ENCODE data around the gene VWF.

VWF gene

GRCh38 chr12:5945071-5946008, 179.1 kb downstream of the VWF start, which contains the start of gene ANO2:
Gene ANO2, minus strand, starts transcription at chr12:5945259. Its CDS starts 42 bp downstream, at chr12:5945217.
- Histone ChIP-seq H2BK120ac (ENCODE audit: low read depth, low read length) (no peak within 1 kb of the TSS), H3K9ac (ENCODE audit: low read length) (peak within 1 kb of the TSS; percentile 66), H2BK5ac (ENCODE audit: low read depth, low read length, poor library complexity, severe bottlenecking) (no peak within 1 kb of the TSS), H3K36me3 (ENCODE audit: control insufficient read depth in 1 of 2, insufficient read depth in 2 of 2, low read depth in 1 of 2, low read length in 2 of 2) (no peaks in the 10 kb centered on the region), H3K18ac (ENCODE audit: low read depth in 1 of 2, low read length in 2 of 2) (no peak within 1 kb of the TSS), H2BK12ac (ENCODE audit: low read length in 2 of 2) (no peak within 1 kb of the TSS), H2AK5ac (ENCODE audit: low read length, severe bottlenecking) (no peak within 1 kb of the TSS), H4K8ac (ENCODE audit: low read length) (no peak within 1 kb of the TSS), H2AFZ (ENCODE audit: low read depth, low read length) (no peak within 1 kb of the TSS), H3K14ac (ENCODE audit: low read length in 2 of 2) (no peak within 1 kb of the TSS), H3K79me1 (replicated peaks; ENCODE audit: low read length, poor library complexity, severe bottlenecking) (no peaks in the 10 kb centered on the region), H3K27ac (ENCODE audit: low read length, poor library complexity, severe bottlenecking) (no peak within 1 kb of the TSS), H3K4ac (ENCODE audit: low read depth in 1 of 2, low read length in 2 of 2) (no peak within 1 kb of the TSS), H3K23ac (ENCODE audit: low read length in 2 of 2) (no peak within 1 kb of the TSS), H2BK15ac (ENCODE audit: low read depth, poor library complexity, severe bottlenecking) (no peak within 1 kb of the TSS), H3K27me3 (ENCODE audit: control insufficient read depth in 1 of 2, insufficient read depth in 1 of 2, low read length in 2 of 2) (peaks cover 65 to 70% of the 10 kb centered on the region in 2 experiments), H3K4me1 (ENCODE audit: control insufficient read depth, insufficient read depth, low read depth, low read length) (peaks cover 6% of the 10 kb centered on the region), H3K9me3 (ENCODE audit: control insufficient read depth, low read length) (no peaks in the 10 kb centered on the region), H3K4me2 (ENCODE audit: low read length, poor library complexity, severe bottlenecking) (peak within 1 kb of the TSS; percentile 94), H3K4me3 (ENCODE audit: insufficient read depth in 1 of 2, low read depth in 1 of 2, low read length in 2 of 2) (peak within 1 kb of the TSS; percentile 57 to 74), H4K91ac (ENCODE audit: low read length) (no peak within 1 kb of the TSS)
- peak; percentile 15 for DNase-seq
- WGBS: 3% methylated on average over 42 of the region's 66 CpGs

GRCh38 chr12:5944688-5945070, 179.8 kb downstream of the VWF start:
- Histone ChIP-seq H3K23ac (ENCODE audit: low read length in 2 of 2) (no peak overlapping the region), H2BK15ac (ENCODE audit: low read depth, poor library complexity, severe bottlenecking) (no peak overlapping the region), H4K8ac (ENCODE audit: low read length) (no peak overlapping the region), H2AFZ (ENCODE audit: low read depth, low read length) (no peak overlapping the region), H3K4ac (ENCODE audit: low read depth in 1 of 2, low read length in 2 of 2) (no peak overlapping the region), H3K79me1 (replicated peaks; ENCODE audit: low read length, poor library complexity, severe bottlenecking) (no peaks in the 10 kb centered on the region), H3K27ac (ENCODE audit: low read length, poor library complexity, severe bottlenecking) (no peak overlapping the region), H3K18ac (ENCODE audit: low read depth in 1 of 2, low read length in 2 of 2) (no peak overlapping the region), H3K14ac (ENCODE audit: low read length in 2 of 2) (no peak overlapping the region), H3K9ac (ENCODE audit: low read length) (peak overlapping the region; percentile 66), H3K9me3 (ENCODE audit: control insufficient read depth, low read length) (no peaks in the 10 kb centered on the region), H2BK12ac (ENCODE audit: low read length in 2 of 2) (no peak overlapping the region), H4K91ac (ENCODE audit: low read length) (no peak overlapping the region), H2BK5ac (ENCODE audit: low read depth, low read length, poor library complexity, severe bottlenecking) (no peak overlapping the region), H3K4me2 (ENCODE audit: low read length, poor library complexity, severe bottlenecking) (peak overlapping the region; percentile 94), H2BK120ac (ENCODE audit: low read depth, low read length) (no peak overlapping the region), H3K36me3 (ENCODE audit: control insufficient read depth in 1 of 2, insufficient read depth in 2 of 2, low read depth in 1 of 2, low read length in 2 of 2) (no peaks in the 10 kb centered on the region), H2AK5ac (ENCODE audit: low read length, severe bottlenecking) (no peak overlapping the region), H3K4me1 (ENCODE audit: control insufficient read depth, insufficient read depth, low read depth, low read length) (peaks cover 6% of the 10 kb centered on the region), H3K4me3 (ENCODE audit: insufficient read depth in 1 of 2, low read depth in 1 of 2, low read length in 2 of 2) (peak overlapping the region; percentile 57 to 74), H3K27me3 (ENCODE audit: control insufficient read depth in 1 of 2, insufficient read depth in 1 of 2, low read length in 2 of 2) (peaks cover 61 to 69% of the 10 kb centered on the region in 2 experiments)
- WGBS: 2% methylated on average over 12 of the region's 12 CpGs
- no peak for DNase-seq

GRCh38 chr12:5944053-5944452, 180.4 kb downstream of the VWF start:
- H3K36me3 ChIP-seq (ENCODE audit: control insufficient read depth in 1 of 2, insufficient read depth in 2 of 2, low read depth in 1 of 2, low read length in 2 of 2): no peaks in the 10 kb centered on the region
- no peak overlapping the region for H2AK5ac ChIP-seq (ENCODE audit: low read length, severe bottlenecking)
- H3K79me1 ChIP-seq (replicated peaks; ENCODE audit: low read length, poor library complexity, severe bottlenecking): no peaks in the 10 kb centered on the region
- H2AFZ ChIP-seq (ENCODE audit: low read depth, low read length): no peak overlapping the region
- no peak overlapping the region for H2BK5ac ChIP-seq (ENCODE audit: low read depth, low read length, poor library complexity, severe bottlenecking)
- DNase-seq: no peak
- no peak overlapping the region for H3K4me2 ChIP-seq (ENCODE audit: low read length, poor library complexity, severe bottlenecking)
- H4K91ac ChIP-seq (ENCODE audit: low read length): no peak overlapping the region
- no peak overlapping the region for H3K18ac ChIP-seq (ENCODE audit: low read depth in 1 of 2, low read length in 2 of 2)
- no peak overlapping the region for H3K9ac ChIP-seq (ENCODE audit: low read length)
- peaks cover 61 to 68% of the 10 kb centered on the region in 2 experiments for H3K27me3 ChIP-seq (ENCODE audit: control insufficient read depth in 1 of 2, insufficient read depth in 1 of 2, low read length in 2 of 2)
- no peak overlapping the region for H3K14ac ChIP-seq (ENCODE audit: low read length in 2 of 2)
- no peak overlapping the region for H3K4me3 ChIP-seq (ENCODE audit: insufficient read depth in 1 of 2, low read depth in 1 of 2, low read length in 2 of 2)
- no peak overlapping the region for H3K27ac ChIP-seq (ENCODE audit: low read length, poor library complexity, severe bottlenecking)
- 79% methylated on average over 8 of the region's 8 CpGs for WGBS
- no peak overlapping the region for H2BK120ac ChIP-seq (ENCODE audit: low read depth, low read length)
- no peak overlapping the region for H3K23ac ChIP-seq (ENCODE audit: low read length in 2 of 2)
- no peak overlapping the region for H3K4ac ChIP-seq (ENCODE audit: low read depth in 1 of 2, low read length in 2 of 2)
- no peak overlapping the region for H4K8ac ChIP-seq (ENCODE audit: low read length)
- no peaks in the 10 kb centered on the region for H3K9me3 ChIP-seq (ENCODE audit: control insufficient read depth, low read length)
- H3K4me1 ChIP-seq (ENCODE audit: control insufficient read depth, insufficient read depth, low read depth, low read length): peaks cover 6% of the 10 kb centered on the region
- no peak overlapping the region for H2BK12ac ChIP-seq (ENCODE audit: low read length in 2 of 2)
- no peak overlapping the region for H2BK15ac ChIP-seq (ENCODE audit: low read depth, poor library complexity, severe bottlenecking)

- no peak overlapping the region for H3K27ac ChIP-seq (ENCODE audit: low read length, poor library complexity, severe bottlenecking)
- no peak overlapping the region for H4K8ac ChIP-seq (ENCODE audit: low read length)
- no peak overlapping the region for H2BK12ac ChIP-seq (ENCODE audit: low read length in 2 of 2)
- no peak overlapping the region for H3K4me3 ChIP-seq (ENCODE audit: insufficient read depth in 1 of 2, low read depth in 1 of 2, low read length in 2 of 2)
- H2BK15ac ChIP-seq (ENCODE audit: low read depth, poor library complexity, severe bottlenecking): no peak overlapping the region
- peaks cover 6% of the 10 kb centered on the region for H3K4me1 ChIP-seq (ENCODE audit: control insufficient read depth, insufficient read depth, low read depth, low read length)
- H3K14ac ChIP-seq (ENCODE audit: low read length in 2 of 2): no peak overlapping the region
- H4K91ac ChIP-seq (ENCODE audit: low read length): no peak overlapping the region
- no peak overlapping the region for H2AK5ac ChIP-seq (ENCODE audit: low read length, severe bottlenecking)
- WGBS: 85% methylated on average over 3 of the region's 3 CpGs
- no peak overlapping the region for H3K18ac ChIP-seq (ENCODE audit: low read depth in 1 of 2, low read length in 2 of 2)
- H2BK5ac ChIP-seq (ENCODE audit: low read depth, low read length, poor library complexity, severe bottlenecking): no peak overlapping the region
- no peak overlapping the region for H3K4ac ChIP-seq (ENCODE audit: low read depth in 1 of 2, low read length in 2 of 2)
- no peak overlapping the region for H3K9ac ChIP-seq (ENCODE audit: low read length)
- no peaks in the 10 kb centered on the region for H3K9me3 ChIP-seq (ENCODE audit: control insufficient read depth, low read length)
- H3K79me1 ChIP-seq (replicated peaks; ENCODE audit: low read length, poor library complexity, severe bottlenecking): no peaks in the 10 kb centered on the region
- no peak overlapping the region for H3K23ac ChIP-seq (ENCODE audit: low read length in 2 of 2)
- peaks cover 46 to 47% of the 10 kb centered on the region in 2 experiments for H3K27me3 ChIP-seq (ENCODE audit: control insufficient read depth in 1 of 2, insufficient read depth in 1 of 2, low read length in 2 of 2)
- no peak overlapping the region for H2AFZ ChIP-seq (ENCODE audit: low read depth, low read length)
- DNase-seq: no peak
- no peak overlapping the region for H2BK120ac ChIP-seq (ENCODE audit: low read depth, low read length)
- no peaks in the 10 kb centered on the region for H3K36me3 ChIP-seq (ENCODE audit: control insufficient read depth in 1 of 2, insufficient read depth in 2 of 2, low read depth in 1 of 2, low read length in 2 of 2)
- no peak overlapping the region for H3K4me2 ChIP-seq (ENCODE audit: low read length, poor library complexity, severe bottlenecking)
Measured at GRCh38 chr12:5941907-5942306, 182.6 kb downstream of the VWF start.

Data from mesenchymal stem cell (in vitro differentiated cells and primary cell).